ENCODE results near the gene SNU13.
"Not testable (repeated sequence)": the region's sequence is repeated elsewhere in the genome, so short reads cannot be mapped to it uniquely, and the experiment has no call there.

GRCh38 chr22:41631115-41631514 lies 57.6 kb downstream of the SNU13 start:
- not testable (repeated sequence) for TF ChIP-seq POLR2A, CTCF (IDR thresholded peaks at IDR 0.05)
